ENCODE data around the gene GRIA2. TPM values are rescaled to one million over a fixed set of nuclear protein-coding genes. Genes with fewer than 3 reads are reported as not detected.

GRIA2 gene
- total and polyA plus RNA-seq, 2 experiments from 2014 or later = not detected

GRCh38 chr4:157265281-157265680 is 44.8 kb downstream of the GRIA2 start:
- Histone ChIP-seq H2AFZ (no peak overlapping the region), H3K79me2 (ENCODE audit: insufficient read depth) (no peaks in the 10 kb centered on the region), H4K20me1 (ENCODE audit: insufficient read depth) (no peaks in the 10 kb centered on the region), H3K27ac (no peak overlapping the region), H3K9ac (no peak overlapping the region), H3K4me1 (ENCODE audit: insufficient read depth) (no peaks in the 10 kb centered on the region), H3K4me3 (no peak overlapping the region), H3K9me2 (ENCODE audit: insufficient read depth) (no peaks in the 10 kb centered on the region), H3F3A (ENCODE audit: insufficient read depth) (no peaks in the 10 kb centered on the region), H3K4me2 (ENCODE audit: unreplicated experiment) (no peak overlapping the region), H3K36me3 (ENCODE audit: low read depth) (no peaks in the 10 kb centered on the region), H3K27me3 (replicated peaks; ENCODE audit: insufficient read depth) (no peaks in the 10 kb centered on the region; the same call in 1 of the 2 replicates), H3K9me3 (ENCODE audit: low read depth) (no peaks in the 10 kb centered on the region)
- no peak for TF ChIP-seq EZH2phosphoT487 (IDR thresholded peaks at IDR 0.05; ENCODE audit: insufficient read depth, low read depth)
- no peak for TF ChIP-seq EZH2 (IDR thresholded peaks at IDR 0.05; ENCODE audit: insufficient read depth, poor library complexity, severe bottlenecking)
- 15 to 19% methylated on average over 2 of the region's 2 CpGs for WGBS, 2 experiments (ENCODE audit: low coverage in 1 of 2, low lambda C conversion rate in 2 of 2, missing lambda C conversion rate in 2 of 2)
- in situ Hi-C loops (cut with MboI) = no loop called here
- DNase-seq = no peak

GRCh38 chr4:157270108-157270507 is 49.6 kb downstream of the GRIA2 start:
- no peak overlapping the region for H3K4me3 ChIP-seq
- H3K27ac ChIP-seq = no peak overlapping the region
- WGBS, 2 experiments (ENCODE audit: low coverage in 1 of 2, low lambda C conversion rate in 2 of 2, missing lambda C conversion rate in 2 of 2) = 54 to 59% methylated on average over 2 of the region's 2 CpGs
- no peak overlapping the region for H3K9ac ChIP-seq
- no peaks in the 10 kb centered on the region for H4K20me1 ChIP-seq (ENCODE audit: insufficient read depth)
- H3F3A ChIP-seq (ENCODE audit: insufficient read depth) = no peaks in the 10 kb centered on the region
- H3K79me2 ChIP-seq (ENCODE audit: insufficient read depth) = no peaks in the 10 kb centered on the region
- TF ChIP-seq EZH2phosphoT487 (IDR thresholded peaks at IDR 0.05; ENCODE audit: insufficient read depth, low read depth) (no peak), EZH2 (IDR thresholded peaks at IDR 0.05; ENCODE audit: insufficient read depth, poor library complexity, severe bottlenecking) (no peak)
- in situ Hi-C loops (cut with MboI) = no loop called here
- no peaks in the 10 kb centered on the region for H3K9me3 ChIP-seq (ENCODE audit: low read depth)
- no peaks in the 10 kb centered on the region for H3K4me1 ChIP-seq (ENCODE audit: insufficient read depth)
- H3K36me3 ChIP-seq (ENCODE audit: low read depth) = no peaks in the 10 kb centered on the region
- H2AFZ ChIP-seq = no peak overlapping the region
- no peak for DNase-seq
- no peak overlapping the region for H3K4me2 ChIP-seq (ENCODE audit: unreplicated experiment)
- no peaks in the 10 kb centered on the region; the same call in 1 of the 2 replicates for H3K27me3 ChIP-seq (replicated peaks; ENCODE audit: insufficient read depth)
- no peaks in the 10 kb centered on the region for H3K9me2 ChIP-seq (ENCODE audit: insufficient read depth)

GRCh38 chr4:157270552-157270951 is 50.0 kb downstream of the GRIA2 start:
- WGBS, 2 experiments (ENCODE audit: low coverage in 1 of 2, low lambda C conversion rate in 2 of 2, missing lambda C conversion rate in 2 of 2) = 49 to 57% methylated on average over 5 of the region's 5 CpGs
- Histone ChIP-seq H3K4me1 (ENCODE audit: insufficient read depth) (no peaks in the 10 kb centered on the region), H4K20me1 (ENCODE audit: insufficient read depth) (no peaks in the 10 kb centered on the region), H3K36me3 (ENCODE audit: low read depth) (no peaks in the 10 kb centered on the region), H3K27ac (no peak overlapping the region), H3K9me2 (ENCODE audit: insufficient read depth) (no peaks in the 10 kb centered on the region), H3K4me2 (ENCODE audit: unreplicated experiment) (no peak overlapping the region), H3K4me3 (no peak overlapping the region), H3F3A (ENCODE audit: insufficient read depth) (no peaks in the 10 kb centered on the region), H3K27me3 (replicated peaks; ENCODE audit: insufficient read depth) (no peaks in the 10 kb centered on the region; the same call in 1 of the 2 replicates), H3K9me3 (ENCODE audit: low read depth) (no peaks in the 10 kb centered on the region), H3K9ac (no peak overlapping the region), H3K79me2 (ENCODE audit: insufficient read depth) (no peaks in the 10 kb centered on the region), H2AFZ (no peak overlapping the region)
- no peak for DNase-seq
- no peak for TF ChIP-seq EZH2 (IDR thresholded peaks at IDR 0.05; ENCODE audit: insufficient read depth, poor library complexity, severe bottlenecking)
- TF ChIP-seq EZH2phosphoT487 (IDR thresholded peaks at IDR 0.05; ENCODE audit: insufficient read depth, low read depth) = no peak
- in situ Hi-C loops (cut with MboI) = no loop called here

- no peak overlapping the region for H3K27ac ChIP-seq
- no peaks in the 10 kb centered on the region for H3K4me1 ChIP-seq (ENCODE audit: insufficient read depth)
- no peaks in the 10 kb centered on the region; the same call in 1 of the 2 replicates for H3K27me3 ChIP-seq (replicated peaks; ENCODE audit: insufficient read depth)
- DNase-seq = no peak
- H3K4me2 ChIP-seq (ENCODE audit: unreplicated experiment) = no peak overlapping the region
- no peaks in the 10 kb centered on the region for H4K20me1 ChIP-seq (ENCODE audit: insufficient read depth)
- TF ChIP-seq EZH2phosphoT487 (IDR thresholded peaks at IDR 0.05; ENCODE audit: insufficient read depth, low read depth) (no peak), EZH2 (IDR thresholded peaks at IDR 0.05; ENCODE audit: insufficient read depth, poor library complexity, severe bottlenecking) (no peak)
- 3 to 7% methylated on average over 1 of the region's 1 CpG for WGBS, 2 experiments (ENCODE audit: low coverage in 1 of 2, low lambda C conversion rate in 2 of 2, missing lambda C conversion rate in 2 of 2)
- no peak overlapping the region for H3K9ac ChIP-seq
- H3K36me3 ChIP-seq (ENCODE audit: low read depth) = no peaks in the 10 kb centered on the region
- no peak overlapping the region for H2AFZ ChIP-seq
- H3K9me3 ChIP-seq (ENCODE audit: low read depth) = no peaks in the 10 kb centered on the region
- H3K79me2 ChIP-seq (ENCODE audit: insufficient read depth) = no peaks in the 10 kb centered on the region
- in situ Hi-C loops (cut with MboI) = no loop called here
- H3K9me2 ChIP-seq (ENCODE audit: insufficient read depth) = no peaks in the 10 kb centered on the region
- H3K4me3 ChIP-seq = no peak overlapping the region
- H3F3A ChIP-seq (ENCODE audit: insufficient read depth) = no peaks in the 10 kb centered on the region
Measured at GRCh38 chr4:157271166-157271869, 50.8 kb downstream of the GRIA2 start.
